GM18909 (cell line): Measurements from ENCODE around the gene IL27RA.

Experiments
- ATAC-seq: cut with Tn5 transposase; IDR thresholded peaks from one replicate; pipeline ENCODE4 v1.9.1; 2021; ENCODE audit warnings: mild to moderate bottlenecking; ENCODE audit not compliant: unreplicated experiment, poor library complexity

The IL27RA gene

DNA sequence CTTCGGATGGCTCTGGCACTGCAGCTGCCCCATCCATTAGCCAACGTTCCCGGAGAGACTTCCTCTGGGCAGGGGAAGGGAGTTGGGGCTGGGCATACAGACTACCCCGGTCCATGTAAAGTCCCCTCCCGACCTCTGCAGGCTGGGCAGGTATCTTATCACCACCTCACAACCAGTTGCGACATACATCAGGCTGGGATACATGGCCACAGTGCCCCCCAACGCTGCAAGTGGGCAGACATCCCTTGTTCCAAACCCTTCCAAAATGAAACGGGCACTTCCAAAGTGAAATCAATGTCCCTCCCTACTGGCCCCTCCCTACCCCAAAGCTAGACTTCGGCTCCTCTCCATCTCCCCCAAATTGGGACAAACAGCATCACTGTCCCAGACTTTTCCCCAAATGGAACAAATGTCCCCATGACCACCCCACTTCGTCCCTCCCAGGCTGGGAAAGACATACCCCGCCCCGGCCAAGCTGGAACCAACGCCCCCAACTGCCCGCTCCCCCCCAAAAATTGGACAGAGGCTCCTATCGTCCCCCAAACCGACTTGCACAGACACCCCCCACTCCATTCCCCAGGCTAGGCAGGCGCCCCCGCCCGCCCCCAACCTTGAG is 25.3 kb downstream of the IL27RA start:
- no peak for ATAC-seq

DNA sequence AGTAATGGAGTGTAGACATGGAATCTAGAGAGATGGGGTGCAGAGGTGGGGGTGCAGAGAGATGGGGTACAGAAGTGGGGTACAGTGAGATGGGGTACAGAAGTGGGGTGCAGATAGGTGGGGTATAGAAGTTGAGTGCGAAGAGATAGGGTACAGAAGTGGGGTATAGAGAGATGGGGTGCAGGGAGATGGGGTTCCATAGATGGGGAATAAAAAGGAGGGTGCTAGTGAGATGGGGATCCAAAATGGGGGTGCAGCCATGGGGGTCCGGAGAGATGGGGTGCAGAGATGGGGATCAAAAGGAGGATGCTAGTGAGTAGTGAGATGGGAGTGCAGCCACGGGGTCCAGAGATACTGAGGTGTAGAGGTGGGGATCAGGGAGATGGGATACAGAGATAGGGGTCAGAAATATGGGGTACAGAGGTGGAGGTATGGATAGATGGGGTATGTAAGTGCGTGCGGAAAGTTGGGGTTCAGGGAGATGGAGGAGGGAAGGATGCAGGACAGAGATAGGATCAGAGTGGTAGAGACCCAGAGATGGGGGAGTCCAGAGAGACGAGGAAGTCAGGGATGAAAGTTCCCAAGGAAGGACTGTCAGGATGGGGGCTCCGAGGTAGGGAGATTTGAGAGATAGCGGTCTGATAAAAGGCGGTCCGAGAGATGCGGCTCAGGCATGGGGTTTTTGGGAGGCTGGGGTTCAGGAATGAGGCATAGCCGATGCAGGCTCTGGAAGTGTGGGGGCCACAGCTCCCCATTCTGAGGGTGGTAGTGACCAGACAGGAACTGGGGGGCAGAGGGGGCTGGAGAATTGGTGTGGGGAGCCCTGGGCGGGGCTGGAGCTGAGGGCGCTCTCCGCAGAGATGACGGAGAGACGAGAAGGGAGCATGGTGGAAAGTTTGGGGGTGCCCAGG is 26.9 kb downstream of the IL27RA start:
- ATAC-seq = no peak

DNA sequence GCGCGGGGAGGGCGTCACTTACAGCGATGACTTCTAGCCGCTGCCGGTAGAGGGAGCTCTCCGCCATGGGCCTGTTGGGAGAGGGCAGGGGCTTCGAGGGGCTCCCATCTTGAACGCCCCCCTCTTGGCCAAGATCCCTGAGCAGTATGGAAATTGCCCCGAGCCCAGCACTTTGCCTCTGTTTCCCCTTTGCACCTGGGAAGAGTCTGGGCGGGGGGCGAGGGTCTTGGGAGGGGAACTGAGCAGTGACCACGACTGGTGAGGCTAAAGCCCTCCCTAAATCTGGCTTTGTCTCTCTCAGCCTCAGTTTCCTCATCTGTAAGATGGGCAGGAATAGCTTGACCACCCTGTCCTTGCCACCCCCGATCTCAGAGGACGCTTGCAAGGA is 27.5 kb downstream of the IL27RA start:
- ATAC-seq = no peak

- ATAC-seq = no peak
Measured at GRCh38 chr19:14059652-14060155, 28.1 kb downstream of the IL27RA start.

GRCh38 chr19:14061081-14061749 is 29.7 kb downstream of the IL27RA start:
- no peak for ATAC-seq

GRCh38 chr19:14061751-14062557 is 30.4 kb downstream of the IL27RA start, which contains the start of gene PALM3:
Gene PALM3, minus strand, starts transcription at chr19:14062076. Its CDS starts 96 bp downstream, at chr19:14061980.
- ATAC-seq = no peak

- ATAC-seq = no peak
Measured at GRCh38 chr19:14062558-14062855, 30.9 kb downstream of the IL27RA start.

GRCh38 chr19:14063105-14063504 is 31.5 kb downstream of the IL27RA start:
- no peak for ATAC-seq

- ATAC-seq = no peak
Measured at GRCh38 chr19:14066134-14066533, 34.6 kb downstream of the IL27RA start.

GRCh38 chr19:14070268-14071050 is 38.9 kb downstream of the IL27RA start:
- no peak for ATAC-seq

DNA sequence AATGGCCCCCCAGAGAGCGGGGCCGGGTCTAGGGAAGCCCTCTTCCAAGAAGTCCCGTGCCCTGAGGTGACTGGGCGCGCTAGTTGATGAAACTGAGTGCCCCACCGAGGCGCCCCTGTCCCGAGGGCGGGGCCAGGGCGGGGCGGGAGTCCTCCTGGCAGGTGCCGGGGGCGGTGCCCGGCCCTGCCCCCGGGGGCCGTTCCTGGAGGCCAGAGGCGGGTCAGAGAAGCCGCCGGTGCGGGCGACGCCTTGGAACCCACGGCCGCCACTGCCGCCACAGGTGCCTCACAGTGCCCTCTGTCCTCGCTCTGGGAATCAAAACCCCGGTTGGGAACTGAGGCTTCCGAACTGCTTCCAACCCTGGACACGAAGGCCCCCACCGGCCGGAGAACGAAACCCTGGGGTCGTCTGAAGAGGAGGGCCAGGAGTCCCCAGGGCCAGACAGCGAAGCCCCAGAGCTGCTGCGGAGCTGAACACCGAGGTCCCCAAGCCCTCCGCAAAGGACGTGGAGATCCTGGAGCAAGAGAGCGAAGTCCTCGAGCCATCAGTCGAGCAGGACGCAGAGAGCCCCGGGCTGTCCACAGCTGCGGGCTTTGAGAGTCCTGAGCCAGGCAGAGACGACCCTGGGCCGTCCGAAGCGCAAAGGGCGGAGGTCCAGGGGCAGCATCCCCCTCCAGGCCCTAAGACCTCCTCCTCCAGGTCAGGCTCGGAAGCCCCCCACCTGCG is 41.1 kb downstream of the IL27RA start, which contains the start of gene MISP3:
TSS of gene MISP3 (plus strand) at position 252 of the 726 bp plus-strand sequence. CDS start 524 bp downstream, outside the sequence.
- ATAC-seq = peak; percentile 34

GRCh38 chr19:14073261-14073924 is 41.8 kb downstream of the IL27RA start:
- ATAC-seq = peak; percentile 67

GRCh38 chr19:14073925-14074838 is 42.6 kb downstream of the IL27RA start:
- peak; percentile 3 for ATAC-seq

GRCh38 chr19:14078411-14078810 is 46.8 kb downstream of the IL27RA start:
- no peak for ATAC-seq

DNA sequence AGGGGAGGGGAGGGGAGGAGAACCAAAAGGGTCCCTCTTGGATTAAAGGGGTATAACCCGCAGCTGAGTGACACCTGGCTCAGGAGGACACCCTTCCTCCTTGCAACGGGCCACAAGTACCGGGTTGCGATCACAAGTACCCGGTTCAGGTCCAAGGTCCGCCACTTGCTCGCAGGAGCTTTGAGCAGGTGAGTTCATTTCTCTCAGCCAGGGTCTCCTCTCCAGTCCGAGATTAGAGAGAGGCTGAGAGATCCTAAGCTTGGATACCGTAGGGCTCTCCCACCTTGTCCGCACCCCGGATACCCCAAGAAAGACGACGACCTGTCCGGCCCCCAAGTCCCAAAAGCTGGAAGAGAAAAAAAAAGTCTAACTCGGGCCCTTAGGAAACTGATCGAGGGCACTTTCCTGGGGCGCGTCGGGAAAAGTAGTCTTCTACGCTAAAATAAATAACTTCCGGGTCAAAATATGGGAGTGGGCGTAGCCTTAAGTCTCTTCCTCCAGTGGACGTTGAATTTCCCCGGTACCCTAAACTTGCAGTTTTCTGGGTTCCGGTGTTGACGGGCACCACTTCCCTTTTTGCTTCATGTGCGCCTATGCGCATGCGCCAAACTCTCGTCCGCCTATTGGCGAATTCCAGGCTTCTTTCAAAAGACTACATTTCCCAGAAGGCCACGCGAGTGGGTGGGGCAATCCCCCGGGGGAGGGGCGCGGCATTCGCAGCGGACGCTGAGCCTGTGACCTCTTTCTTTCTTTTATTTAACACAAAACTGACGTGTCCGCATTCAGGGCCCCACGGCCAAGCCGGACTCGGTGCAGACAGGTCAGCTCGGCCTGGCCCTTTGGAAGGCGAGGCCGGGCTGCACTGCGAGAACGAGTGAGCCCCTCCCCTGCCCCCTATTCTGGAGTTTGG is 49.6 kb downstream of the IL27RA start:
- ATAC-seq = peak; percentile 84
